ENCODE measurements around the gene TMEM178A. TPM values are rescaled to one million over a fixed set of nuclear protein-coding genes. Genes with fewer than 3 reads are reported as not detected.

The TMEM178A gene
- polyA plus RNA-seq, 1 donor from 2014 or later, result 31.8 TPM

DNA sequence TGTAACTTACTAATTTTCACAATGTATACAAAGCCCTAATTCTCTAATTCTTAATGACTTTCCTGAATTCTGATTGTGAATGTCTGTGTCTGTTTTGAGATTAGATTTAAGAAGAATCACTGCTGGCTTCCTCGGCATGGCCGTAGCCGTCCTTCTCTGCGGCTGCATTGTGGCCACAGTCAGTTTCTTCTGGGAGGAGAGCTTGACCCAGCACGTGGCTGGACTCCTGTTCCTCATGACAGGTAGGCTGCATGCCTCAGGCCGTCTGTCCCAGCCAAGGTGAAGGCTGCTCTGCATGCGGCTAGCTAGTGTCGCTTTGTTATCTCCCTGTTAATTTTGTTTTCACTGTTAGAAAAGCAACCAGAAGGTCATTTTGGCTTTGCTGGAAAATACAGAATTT is 41.2 kb downstream of the TMEM178A start:
- H3F3A ChIP-seq (ENCODE audit: insufficient read depth, low read length, poor library complexity, severe bottlenecking), result no peaks in the 10 kb centered on the region
- H3K36me3 ChIP-seq (ENCODE audit: insufficient read depth, low read length), result no peaks in the 10 kb centered on the region
- no peaks in the 10 kb centered on the region for H3K9me3 ChIP-seq (ENCODE audit: low read length)
- H3K9me2 ChIP-seq (ENCODE audit: insufficient read depth, low read length), result no peaks in the 10 kb centered on the region
- no peak for TF ChIP-seq RAD21 (conservative IDR thresholded peaks at IDR 0.05)
- TF ChIP-seq SMC3 (conservative IDR thresholded peaks at IDR 0.05; ENCODE audit: poor library complexity), result no peak
- TF ChIP-seq CTCF (IDR thresholded peaks at IDR 0.05; ENCODE audit: poor library complexity, severe bottlenecking), result no peak
- TF ChIP-seq EP300 (conservative IDR thresholded peaks at IDR 0.05; ENCODE audit: poor library complexity, severe bottlenecking), result no peak
- TF ChIP-seq TAF1 (IDR thresholded peaks at IDR 0.05; ENCODE audit: low read depth), result no peak
- TF ChIP-seq REST (IDR thresholded peaks at IDR 0.05; ENCODE audit: borderline replicate concordance), result no peak
- TF ChIP-seq MXI1 (conservative IDR thresholded peaks at IDR 0.05; ENCODE audit: poor library complexity, severe bottlenecking), result no peak
- no peak for TF ChIP-seq POLR2AphosphoS5 (IDR thresholded peaks at IDR 0.05)
- TF ChIP-seq EZH2 (IDR thresholded peaks at IDR 0.05; ENCODE audit: borderline replicate concordance, insufficient read depth, low read length, poor library complexity, severe bottlenecking), result no peak
- H3K4me2 ChIP-seq (ENCODE audit: low read length), result no peak overlapping the region
- H3K79me2 ChIP-seq (replicated peaks; ENCODE audit: insufficient read depth, low read length), result peaks cover 8% of the 10 kb centered on the region
- H2AFZ ChIP-seq (ENCODE audit: low read depth, low read length), result no peak overlapping the region
- H4K20me1 ChIP-seq (ENCODE audit: insufficient read depth), result no peaks in the 10 kb centered on the region
- no peak overlapping the region for H3K4me3 ChIP-seq (ENCODE audit: low read length)
- no peak overlapping the region for H3K9ac ChIP-seq (ENCODE audit: low read length)
- no peaks in the 10 kb centered on the region for H3K27me3 ChIP-seq (ENCODE audit: insufficient read depth, low read depth, low read length)
- no peak overlapping the region for H3K27ac ChIP-seq (ENCODE audit: low read length)

- Histone ChIP-seq H3K36me3 (ENCODE audit: insufficient read depth, low read length) (no peaks in the 10 kb centered on the region), H3K79me2 (replicated peaks; ENCODE audit: insufficient read depth, low read length) (no peaks in the 10 kb centered on the region), H3K4me2 (ENCODE audit: low read length) (no peak overlapping the region), H3K9ac (ENCODE audit: low read length) (no peak overlapping the region), H4K20me1 (ENCODE audit: insufficient read depth) (no peaks in the 10 kb centered on the region), H2AFZ (ENCODE audit: low read depth, low read length) (no peak overlapping the region), H3K27ac (ENCODE audit: low read length) (no peak overlapping the region), H3K9me2 (ENCODE audit: insufficient read depth, low read length) (no peaks in the 10 kb centered on the region), H3K27me3 (ENCODE audit: insufficient read depth, low read depth, low read length) (no peaks in the 10 kb centered on the region), H3F3A (ENCODE audit: insufficient read depth, low read length, poor library complexity, severe bottlenecking) (no peaks in the 10 kb centered on the region), H3K9me3 (ENCODE audit: low read length) (no peaks in the 10 kb centered on the region), H3K4me3 (ENCODE audit: low read length) (no peak overlapping the region)
- no peak for TF ChIP-seq POLR2AphosphoS5 (IDR thresholded peaks at IDR 0.05)
- TF ChIP-seq RAD21 (conservative IDR thresholded peaks at IDR 0.05), result no peak
- no peak for TF ChIP-seq EZH2 (IDR thresholded peaks at IDR 0.05; ENCODE audit: borderline replicate concordance, insufficient read depth, low read length, poor library complexity, severe bottlenecking)
- no peak for TF ChIP-seq REST (IDR thresholded peaks at IDR 0.05; ENCODE audit: borderline replicate concordance)
- TF ChIP-seq EP300 (conservative IDR thresholded peaks at IDR 0.05; ENCODE audit: poor library complexity, severe bottlenecking), result no peak
- TF ChIP-seq CTCF (IDR thresholded peaks at IDR 0.05; ENCODE audit: poor library complexity, severe bottlenecking), result no peak
- TF ChIP-seq SMC3 (conservative IDR thresholded peaks at IDR 0.05; ENCODE audit: poor library complexity), result no peak
- TF ChIP-seq TAF1 (IDR thresholded peaks at IDR 0.05; ENCODE audit: low read depth), result no peak
- no peak for TF ChIP-seq MXI1 (conservative IDR thresholded peaks at IDR 0.05; ENCODE audit: poor library complexity, severe bottlenecking)
These were observed 42.3 kb downstream of the TMEM178A start for GRCh38 chr2:39708003-39708402.
